GM12878 (cell line): ENCODE measurements around the gene ADAMTSL3. TPM values are rescaled to one million over a fixed set of nuclear protein-coding genes. Genes with fewer than 3 reads are reported as not detected.

Experiments used
- ATAC-seq: fragments of 200-7000 bp; cut with Tn5 transposase; 3 replicates; pipeline ENCODE4 v1.9.1; 2020; ENCODE audit warnings: mild to moderate bottlenecking, moderate library complexity
- BruUV-seq: library from RNA; stranded (reverse); fragments of 400-500 nt; replicated peaks from 2 replicates; lab custom pipeline; 2021; lab: Mats Ljungman, UMichigan
- CTCF ChIA-PET: fragments of 300-600 bp; sonication (Branson Sonifier 250); formaldehyde crosslinking; extraction: SDS; loops from one replicate; lab custom pipeline; 2021; ENCODE audit warnings: inconsistent platforms; lab: Yijun Ruan, JAX
- POLR2A ChIA-PET: fragments of 350-600 bp; formaldehyde crosslinking; extraction: SDS; loops from one replicate; lab custom pipeline; 2021; ENCODE audit warnings: inconsistent platforms; lab: Charles Lee
- RAD21 ChIA-PET: fragments of 300-600 bp; sonication (Branson Sonifier 250); formaldehyde crosslinking; loops from one replicate; lab custom pipeline; 2023; ENCODE audit warnings: antibody characterized with exemption; ENCODE audit not compliant: unreplicated experiment; lab: Charles Lee
- SMC1A ChIA-PET: fragments of 300-600 bp; sonication (Branson Sonifier 250); formaldehyde crosslinking; loops from one replicate; lab custom pipeline; 2023; ENCODE audit not compliant: unreplicated experiment, uncharacterized antibody; lab: Charles Lee
- DNase-seq: peaks from one replicate; pipeline ENCODE4 v3.0.0-alpha.2; 2011; ENCODE audit warnings: low read depth, low spot score
- FAIRE-seq: peaks from 3 replicates; lab custom pipeline; 2011; peaks lifted over from hg19 to GRCh38; lab: Jason Lieb, UNC
- H2AFZ ChIP-seq: 2 replicates; pipeline ENCODE4 v1.6.0; 2011; ENCODE audit warnings: low read depth, low read length, control low read depth; ENCODE audit not compliant: control insufficient read depth
- H3K27ac ChIP-seq: 2 replicates; pipeline ENCODE4 v1.5.1; 2011; ENCODE audit warnings: control low read depth; ENCODE audit not compliant: control insufficient read depth, insufficient read depth
- H3K27me3 ChIP-seq, 2 experiments: replicated peaks in 1 of 2; 2 replicates each; pipeline versions ENCODE4 v1.6.0 to v1.6.1; 2011; ENCODE audit warnings: low read length in 1 of 2; ENCODE audit not compliant: control insufficient read depth in 2 of 2, insufficient read depth in 2 of 2
- H3K36me3 ChIP-seq, 2 experiments: 2 replicates each; pipeline ENCODE4 v1.5.1; 2011; ENCODE audit warnings: low read length in 1 of 2; ENCODE audit not compliant: control insufficient read depth in 2 of 2, insufficient read depth in 2 of 2
- H3K4me1 ChIP-seq: 2 replicates; pipeline ENCODE4 v1.6.1; 2011; ENCODE audit warnings: mild to moderate bottlenecking, low read length, moderate library complexity, mixed read lengths; ENCODE audit not compliant: control insufficient read depth, insufficient read depth
- H3K4me2 ChIP-seq: 2 replicates; pipeline ENCODE4 v1.6.0; 2011; ENCODE audit warnings: control low read depth; ENCODE audit not compliant: control insufficient read depth, insufficient read depth
- H3K4me3 ChIP-seq: fragments of 200-600 bp; sonication (generic); 2 replicates; pipeline ENCODE4 v1.5.1; 2016
- H3K79me2 ChIP-seq: 2 replicates; pipeline ENCODE4 v1.6.0; 2011; ENCODE audit warnings: low read length; ENCODE audit not compliant: control insufficient read depth, insufficient read depth
- H3K9ac ChIP-seq: 2 replicates; pipeline ENCODE4 v1.8.0; 2011; ENCODE audit warnings: low read length, control low read depth, mixed read lengths; ENCODE audit not compliant: control insufficient read depth, insufficient read depth
- H3K9me3 ChIP-seq: replicated peaks from 3 replicates; pipeline ENCODE4 v1.5.1; 2011; ENCODE audit warnings: mild to moderate bottlenecking, low read length; ENCODE audit not compliant: control insufficient read depth, insufficient read depth
- H4K20me1 ChIP-seq: 2 replicates; pipeline ENCODE4 v1.6.0; 2011; ENCODE audit not compliant: control insufficient read depth, insufficient read depth
- BACH1 ChIP-seq: fragments of 450-650 bp; IDR thresholded peaks from 2 replicates; pipeline ENCODE4 v1.6.1; 2017; ENCODE audit warnings: mild to moderate bottlenecking, borderline replicate concordance
- BRCA1 ChIP-seq: IDR thresholded peaks from 2 replicates; pipeline ENCODE4 v1.6.1; 2011; ENCODE audit warnings: low read depth, low read length, improper control_type of control experiment
- NBN ChIP-seq: fragments of 450-650 bp; IDR thresholded peaks from 2 replicates; pipeline ENCODE4 v1.6.1; 2016
- NFIC ChIP-seq: IDR thresholded peaks from 2 replicates; pipeline ENCODE4 v1.6.1; 2012; ENCODE audit warnings: low read depth, mild to moderate bottlenecking, inconsistent platforms, low read length, moderate library complexity
- POLR2AphosphoS5 ChIP-seq: IDR thresholded peaks from 2 replicates; pipeline ENCODE4 v1.6.1; 2011; ENCODE audit warnings: mild to moderate bottlenecking, low read length, inconsistent platforms
- SMAD1 ChIP-seq: fragments of 450-650 bp; IDR thresholded peaks from 2 replicates; pipeline ENCODE4 v1.6.1; 2018; ENCODE audit warnings: mild to moderate bottlenecking, low read depth; ENCODE audit not compliant: partially characterized antibody
- SMARCA5 ChIP-seq: fragments of 450-650 bp; IDR thresholded peaks from 2 replicates; pipeline ENCODE4 v1.6.1; 2017; ENCODE audit warnings: mild to moderate bottlenecking
- STAT3 ChIP-seq: IDR thresholded peaks from 2 replicates; pipeline ENCODE4 v1.6.1; 2011; ENCODE audit warnings: low read depth, low read length, improper control_type of control experiment
- SUZ12 ChIP-seq: fragments of 200-600 bp; sonication (generic); IDR thresholded peaks from one replicate; pipeline ENCODE4 v1.6.1; 2018; ENCODE audit warnings: antibody characterized with exemption, mild to moderate bottlenecking; ENCODE audit not compliant: unreplicated experiment
- ZNF592 ChIP-seq: fragments of 450-650 bp; IDR thresholded peaks from 2 replicates; pipeline ENCODE4 v1.6.1; 2017; ENCODE audit warnings: mild to moderate bottlenecking, moderate library complexity
- ZNF687 ChIP-seq: fragments of 450-650 bp; IDR thresholded peaks from 2 replicates; pipeline ENCODE4 v1.6.1; 2017; ENCODE audit warnings: mild to moderate bottlenecking, moderate library complexity
- WGBS: methylation state at CpG from one replicate; pipeline ENCODE4 v1.1.6; 2016; ENCODE audit warnings: low lambda C conversion rate; ENCODE audit not compliant: insufficient replicate concordance, insufficient coverage; ENCODE audit errors: missing lambda C conversion rate; 5-methylcytosine and 5-hydroxymethylcytosine counted together
- in situ Hi-C: fragments of 300-500 bp; cut with MboI; formaldehyde crosslinking; loops from 9 replicates; pipeline ENCODE4 v1.14.3; 2018; ENCODE audit warnings: mixed read lengths
- intact Hi-C: fragments of 100-400 bp; cut with micrococcal nuclease; formaldehyde crosslinking; loops from one replicate; pipeline ENCODE4 v1.14.2; 2022; ENCODE audit not compliant: unreplicated experiment
- polyA plus RNA-seq, 11 experiments: library from polyadenylated mRNA; depleted of rRNA in 4 of 11; unstranded in 6 of 11; stranded (reverse) in 5 of 11; fragments of >200 nt; fragmentation: Nextera tagmentation in 4 of 11; fragmentation: Illumina TruSeq in 1 of 11; extraction: Ambion mirVana in 4 of 11; extraction: Trizol in 1 of 11; gene quantifications; 1 replicate in 1 of 11; 2 replicates in 10 of 11; pipeline versions ENCODE4 v1.2.1 to v1.2.3, GENCODE V29; 2011 to 2016; ENCODE audit warnings: inconsistent platforms in 2 of 11, missing spikeins in 2 of 11, low read depth in 1 of 11
- total RNA-seq, 4 experiments: library from RNA; depleted of rRNA in 3 of 4; stranded (reverse); fragments of >200 nt in 3 of 4; fragmentation: Illumina TruSeq in 1 of 4; extraction: Trizol in 1 of 4; gene quantifications; 2 replicates each; pipeline versions ENCODE4 v1.2.1 to v1.2.3, GENCODE V29; 2013 to 2021
- TF ChIP-seq, protein P1 (sequence below): fragments of 450-650 bp; IDR thresholded peaks from 2 replicates; pipeline ENCODE4 v1.6.1; 2017; ENCODE audit warnings: mild to moderate bottlenecking

Gene ADAMTSL3
- total and polyA plus RNA-seq, 10 of the 15 experiments (the other 5 are each of a cell fraction or from before 2014, with no cell fraction given) = 0.01 to 0.28 (median 0.13) TPM

- TF ChIP-seq, protein P1, sequence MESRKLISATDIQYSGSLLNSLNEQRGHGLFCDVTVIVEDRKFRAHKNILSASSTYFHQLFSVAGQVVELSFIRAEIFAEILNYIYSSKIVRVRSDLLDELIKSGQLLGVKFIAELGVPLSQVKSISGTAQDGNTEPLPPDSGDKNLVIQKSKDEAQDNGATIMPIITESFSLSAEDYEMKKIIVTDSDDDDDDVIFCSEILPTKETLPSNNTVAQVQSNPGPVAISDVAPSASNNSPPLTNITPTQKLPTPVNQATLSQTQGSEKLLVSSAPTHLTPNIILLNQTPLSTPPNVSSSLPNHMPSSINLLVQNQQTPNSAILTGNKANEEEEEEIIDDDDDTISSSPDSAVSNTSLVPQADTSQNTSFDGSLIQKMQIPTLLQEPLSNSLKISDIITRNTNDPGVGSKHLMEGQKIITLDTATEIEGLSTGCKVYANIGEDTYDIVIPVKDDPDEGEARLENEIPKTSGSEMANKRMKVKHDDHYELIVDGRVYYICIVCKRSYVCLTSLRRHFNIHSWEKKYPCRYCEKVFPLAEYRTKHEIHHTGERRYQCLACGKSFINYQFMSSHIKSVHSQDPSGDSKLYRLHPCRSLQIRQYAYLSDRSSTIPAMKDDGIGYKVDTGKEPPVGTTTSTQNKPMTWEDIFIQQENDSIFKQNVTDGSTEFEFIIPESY = no peak
- TF ChIP-seq POLR2AphosphoS5 (no peak), NFIC (no peak), BACH1 (no peak)
These were observed 155.4 kb downstream of the ADAMTSL3 start (continued) for GRCh38 chr15:83809345-83809744.

DNA sequence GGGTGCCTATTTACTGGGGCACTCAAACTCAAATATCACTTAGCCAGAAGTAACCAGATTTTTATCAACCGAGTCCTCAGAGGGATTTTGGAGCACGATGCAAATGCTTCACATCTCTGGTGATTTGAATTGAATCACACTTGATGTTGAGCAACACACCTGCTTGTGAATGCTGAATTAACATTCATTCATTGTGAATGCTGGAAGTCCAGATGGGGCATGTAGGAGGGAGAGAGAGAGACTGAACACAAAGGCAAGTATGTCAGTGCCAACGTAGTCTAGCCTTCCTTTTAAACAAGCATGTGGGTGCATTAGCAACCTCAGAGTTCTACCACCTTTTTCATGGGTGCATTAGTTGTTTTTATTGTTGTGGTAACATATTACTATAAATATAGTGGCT, 156.2 kb downstream of the ADAMTSL3 start:
- 3% methylated on average over 3 of the region's 3 CpGs for WGBS
- Histone ChIP-seq H3K4me2 (no peak overlapping the region), H3K9me3 (no peaks in the 10 kb centered on the region), H3K4me1 (no peaks in the 10 kb centered on the region), H3K4me3 (no peak overlapping the region), H3K36me3 (no peaks in the 10 kb centered on the region), H3K9ac (no peak overlapping the region), H3K79me2 (no peaks in the 10 kb centered on the region), H3K27ac (no peak overlapping the region), H4K20me1 (no peaks in the 10 kb centered on the region), H3K27me3 (no peaks in the 10 kb centered on the region), H2AFZ (no peak overlapping the region)
- TF ChIP-seq ZNF687 (no peak), SMAD1 (no peak), NBN (no peak), ZNF592 (no peak), SUZ12 (no peak), POLR2AphosphoS5 (no peak), SMARCA5 (no peak), BRCA1 (no peak), STAT3 (no peak)
- in situ Hi-C loops (no loop called here), intact Hi-C loops (no loop called here)
- no TSS peak for BruUV-seq
- RAD21 ChIA-PET = no interaction called here
- SMC1A ChIA-PET = no interaction called here
- FAIRE-seq = no peak
- DNase-seq = no peak
- CTCF ChIA-PET = no interaction called here
- POLR2A ChIA-PET = no interaction called here
- no peak for ATAC-seq
